GM12872 (cell line): ENCODE results near the gene CDC20B.

ENCODE experiments used
- CTCF ChIP-seq: IDR thresholded peaks from 3 replicates; pipeline ENCODE4 v1.5.1; 2011; ENCODE audit warnings: low read depth, mild to moderate bottlenecking, low read length, moderate library complexity; ENCODE audit not compliant: insufficient read depth

Gene CDC20B

GRCh38 chr5:55175781-55176175 lies 2.8 kb upstream of the CDC20B start:
- TF ChIP-seq CTCF, result no peak

- TF ChIP-seq CTCF, result no peak
These were observed 782 bp upstream of the CDC20B start for GRCh38 chr5:55173687-55174230.

GRCh38 chr5:55172051-55172899 lies 702 bp downstream of the CDC20B start:
- peak; percentile 72 for TF ChIP-seq CTCF

GRCh38 chr5:55171471-55171870 lies 1.5 kb downstream of the CDC20B start:
- TF ChIP-seq CTCF, result no peak

GRCh38 chr5:55162666-55163065 lies 10.3 kb downstream of the CDC20B start:
- TF ChIP-seq CTCF, result no peak

GRCh38 chr5:55160493-55161209 lies 12.3 kb downstream of the CDC20B start:
- TF ChIP-seq CTCF, result no peak

- 0 out of 3 replicates have a peak, but pooled peaks have one; percentile 10 for TF ChIP-seq CTCF
These were observed 13.0 kb downstream of the CDC20B start, which contains the start of gene GPX8 for GRCh38 chr5:55159763-55160492. TSS of gene GPX8 (plus strand) at chr5:55160171. CDS start at chr5:55160193, 22 bp downstream.
